HepG2 (cell line): ENCODE results near the gene BRMS1.

Experiments
- CEBPB ChIP-seq: IDR thresholded peaks from 2 replicates; pipeline ENCODE4 v1.6.1; 2011; ENCODE audit warnings: low read depth, low read length, improper control_type of control experiment, borderline replicate concordance
- HNRNPL ChIP-seq: fragments of 200-400 bp; formaldehyde crosslinking; IDR thresholded peaks from 2 replicates; pipeline ENCODE4 v1.6.1; 2017; ENCODE audit warnings: mild to moderate bottlenecking, low read depth, low read length
- POLR2A ChIP-seq, 2 experiments: IDR thresholded peaks; 2 replicates each; pipeline ENCODE4 v1.6.1; 2011; ENCODE audit warnings: low read depth in 2 of 2, low read length in 2 of 2, mild to moderate bottlenecking in 1 of 2, moderate library complexity in 1 of 2; ENCODE audit not compliant: insufficient read depth in 1 of 2
- SMARCC2 ChIP-seq: fragments of 450-650 bp; IDR thresholded peaks from 2 replicates; pipeline ENCODE4 v1.6.1; 2017; ENCODE audit warnings: antibody characterized with exemption, mild to moderate bottlenecking
- ZBTB33 ChIP-seq: sonication (generic); formaldehyde crosslinking; IDR thresholded peaks from 2 replicates; pipeline ENCODE4 v1.4.0; 2020; ENCODE audit warnings: missing genetic modification reagents

GRCh38 chr11:66333220-66333877, 11.6 kb downstream of the BRMS1 start:
- no peak for TF ChIP-seq HNRNPL
- TF ChIP-seq CEBPB = no peak
- no peak for TF ChIP-seq ZBTB33 (CRISPR knock-in tag)
- TF ChIP-seq SMARCC2 = no peak
- no peak for TF ChIP-seq POLR2A (IDR thresholded peaks at IDR 0.05; ENCODE audit: insufficient read depth in 1 of 2, low read depth in 2 of 2, low read length in 2 of 2)
